Neural cell (in vitro differentiated cells): Measurements from ENCODE around the gene ACTN2. TPM values are rescaled to one million over a fixed set of nuclear protein-coding genes. Genes with fewer than 3 reads are reported as not detected.

Experiments used
- H2AFZ ChIP-seq: fragments of 200-600, 300-800 bp; sonication (generic), shearing (Covaris generic); 2 replicates; pipeline ENCODE4 v1.6.0; 2014; ENCODE audit warnings: low read depth, mild to moderate bottlenecking, antibody characterized with exemption, low read length, moderate library complexity
- H3F3A ChIP-seq: fragments of 200-600 bp; shearing (Covaris generic); 2 replicates; pipeline ENCODE4 v1.6.1; 2016; ENCODE audit warnings: mild to moderate bottlenecking, moderate library complexity, mixed read lengths, antibody characterized with exemption, low read length; ENCODE audit not compliant: insufficient read depth, poor library complexity, severe bottlenecking
- H3K27ac ChIP-seq: fragments of 200-600, 300-800 bp; sonication (generic), shearing (Covaris generic); 2 replicates; pipeline ENCODE4 v1.5.1; 2014; ENCODE audit warnings: mild to moderate bottlenecking, low read length, moderate library complexity
- H3K27me3 ChIP-seq: fragments of 300-800, 200-600 bp; sonication (generic), shearing (Covaris generic); 2 replicates; pipeline ENCODE4 v1.6.0; 2014; ENCODE audit warnings: mild to moderate bottlenecking, low read depth, low read length, moderate library complexity; ENCODE audit not compliant: insufficient read depth
- H3K36me3 ChIP-seq: fragments of 300-800, 200-600 bp; sonication (generic), shearing (Covaris generic); 2 replicates; pipeline ENCODE4 v1.5.1; 2014; ENCODE audit warnings: mild to moderate bottlenecking, antibody characterized with exemption, low read length, moderate library complexity; ENCODE audit not compliant: insufficient read depth
- H3K4me2 ChIP-seq: fragments of 300-800, 200-600 bp; sonication (generic), shearing (Covaris generic); 2 replicates; pipeline ENCODE4 v1.6.0; 2014; ENCODE audit warnings: mild to moderate bottlenecking, low read length
- H3K4me3 ChIP-seq: fragments of 300-800, 200-600 bp; sonication (generic), shearing (Covaris generic); 2 replicates; pipeline ENCODE4 v1.5.1; 2014; ENCODE audit warnings: mild to moderate bottlenecking, low read length, moderate library complexity
- H3K79me2 ChIP-seq: fragments of 200-600 bp; shearing (Covaris generic); replicated peaks from 2 replicates; pipeline ENCODE4 v1.6.0; 2014; ENCODE audit warnings: mild to moderate bottlenecking, low read length, moderate library complexity; ENCODE audit not compliant: insufficient read depth
- H3K9ac ChIP-seq: fragments of 300-800, 200-600 bp; sonication (generic), shearing (Covaris generic); 2 replicates; pipeline ENCODE4 v1.6.1; 2016; ENCODE audit warnings: mild to moderate bottlenecking, low read length, mixed read lengths
- H3K9me2 ChIP-seq: fragments of 200-600 bp; shearing (Covaris generic); 2 replicates; pipeline ENCODE4 v1.6.1; 2016; ENCODE audit warnings: mild to moderate bottlenecking, low read length, mixed read lengths; ENCODE audit not compliant: insufficient read depth
- H3K9me3 ChIP-seq: fragments of 200-600, 300-800 bp; sonication (generic), shearing (Covaris generic); 2 replicates; pipeline ENCODE4 v1.6.1; 2016; ENCODE audit warnings: mild to moderate bottlenecking, mixed run types, low read length, moderate library complexity, mixed read lengths
- H4K20me1 ChIP-seq: fragments of 200-600 bp; shearing (Covaris generic); 2 replicates; pipeline ENCODE4 v1.6.1; 2016; ENCODE audit warnings: mild to moderate bottlenecking, mixed run types; ENCODE audit not compliant: insufficient read depth
- EP300 ChIP-seq: fragments of 450-650 bp; conservative IDR thresholded peaks from 2 replicates; pipeline ENCODE4 v1.6.1; 2014; ENCODE audit warnings: antibody characterized with exemption, mild to moderate bottlenecking, moderate library complexity; ENCODE audit not compliant: poor library complexity, severe bottlenecking
- EZH2 ChIP-seq: fragments of 200-600, 300-800 bp; shearing (Covaris generic), sonication (generic); IDR thresholded peaks from 2 replicates; pipeline ENCODE4 v1.6.1; 2014; ENCODE audit warnings: antibody characterized with exemption, low read length, borderline replicate concordance, mild to moderate bottlenecking; ENCODE audit not compliant: insufficient read depth, poor library complexity, severe bottlenecking
- MXI1 ChIP-seq: fragments of 450-650 bp; conservative IDR thresholded peaks from 2 replicates; pipeline ENCODE4 v1.6.1; 2014; ENCODE audit warnings: antibody characterized with exemption, mild to moderate bottlenecking; ENCODE audit not compliant: poor library complexity, severe bottlenecking
- POLR2AphosphoS5 ChIP-seq: IDR thresholded peaks from 2 replicates; pipeline ENCODE4 v1.6.1; 2012
- RAD21 ChIP-seq: fragments of 450-650 bp; conservative IDR thresholded peaks from 2 replicates; pipeline ENCODE4 v1.6.1; 2014; ENCODE audit warnings: antibody characterized with exemption, mild to moderate bottlenecking, moderate library complexity
- SMC3 ChIP-seq: fragments of 450-650 bp; conservative IDR thresholded peaks from 2 replicates; pipeline ENCODE4 v1.6.1; 2014; ENCODE audit warnings: antibody characterized with exemption, mild to moderate bottlenecking, moderate library complexity; ENCODE audit not compliant: poor library complexity
- TAF1 ChIP-seq: IDR thresholded peaks from 2 replicates; pipeline ENCODE4 v1.6.1; 2012; ENCODE audit warnings: low read depth
- polyA plus RNA-seq: library from polyadenylated mRNA; depleted of rRNA; stranded (reverse); fragments of >200 nt; gene quantifications from 2 replicates; pipeline ENCODE4 v1.2.3, GENCODE V29; 2014
- TF ChIP-seq, protein P1 (sequence below): fragments of 450-650 bp; IDR thresholded peaks from 2 replicates; pipeline ENCODE4 v1.5.1; 2014; ENCODE audit warnings: antibody characterized with exemption, mild to moderate bottlenecking, moderate library complexity; ENCODE audit not compliant: poor library complexity, severe bottlenecking
- TF ChIP-seq, protein P2 (sequence below): IDR thresholded peaks from 2 replicates; pipeline ENCODE4 v1.6.1; 2012; ENCODE audit warnings: borderline replicate concordance

ACTN2 gene
- polyA plus RNA-seq, 1 donor from 2014 or later = 6.1 TPM

DNA sequence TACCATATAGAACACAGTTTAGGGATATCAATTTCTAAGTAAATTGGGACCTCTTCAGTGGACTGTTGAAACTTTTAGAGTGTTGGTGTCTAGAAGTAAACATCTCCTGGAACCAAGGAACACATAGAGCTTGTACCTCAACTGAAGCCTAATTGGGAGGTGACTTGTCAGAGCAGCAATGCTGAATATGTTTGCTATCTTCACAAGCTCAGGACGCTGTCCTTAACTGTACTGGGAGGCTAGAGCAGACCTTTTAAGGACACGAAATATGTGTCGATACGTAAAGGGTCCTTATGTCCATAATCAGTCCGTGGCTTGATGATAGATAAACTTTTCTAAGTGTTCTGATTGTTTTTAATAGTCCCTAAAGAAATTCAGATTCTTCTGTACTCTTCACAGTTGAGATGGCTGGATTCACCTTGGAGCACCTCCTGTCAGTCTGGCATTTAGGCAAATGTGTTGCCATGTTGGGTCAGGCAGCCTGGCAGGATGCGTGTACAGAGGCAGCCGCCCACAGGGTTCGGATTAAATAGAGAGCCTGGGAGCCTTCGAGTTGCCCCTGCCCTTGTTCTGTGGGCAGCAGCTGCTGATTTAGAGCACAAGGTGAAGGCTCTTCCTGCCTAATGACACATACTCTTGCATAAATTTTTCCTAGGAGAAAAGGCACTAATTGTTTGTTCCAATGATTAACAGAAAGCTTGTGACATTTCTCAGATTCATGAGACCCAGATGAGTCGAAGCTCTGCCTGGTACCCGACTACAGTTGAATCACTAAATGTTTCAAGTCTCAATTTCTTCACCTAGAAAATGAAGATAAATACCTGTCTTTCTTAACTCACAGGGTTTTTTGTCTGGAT, 3.6 kb downstream of the ACTN2 start:
- H4K20me1 ChIP-seq = no peaks in the 10 kb centered on the region
- no peak overlapping the region for H3K9ac ChIP-seq
- peaks cover 16% of the 10 kb centered on the region for H3K27me3 ChIP-seq
- H3K9me3 ChIP-seq = no peaks in the 10 kb centered on the region
- no peak overlapping the region for H3K4me2 ChIP-seq
- H3K9me2 ChIP-seq = no peaks in the 10 kb centered on the region
- TF ChIP-seq, protein P1, sequence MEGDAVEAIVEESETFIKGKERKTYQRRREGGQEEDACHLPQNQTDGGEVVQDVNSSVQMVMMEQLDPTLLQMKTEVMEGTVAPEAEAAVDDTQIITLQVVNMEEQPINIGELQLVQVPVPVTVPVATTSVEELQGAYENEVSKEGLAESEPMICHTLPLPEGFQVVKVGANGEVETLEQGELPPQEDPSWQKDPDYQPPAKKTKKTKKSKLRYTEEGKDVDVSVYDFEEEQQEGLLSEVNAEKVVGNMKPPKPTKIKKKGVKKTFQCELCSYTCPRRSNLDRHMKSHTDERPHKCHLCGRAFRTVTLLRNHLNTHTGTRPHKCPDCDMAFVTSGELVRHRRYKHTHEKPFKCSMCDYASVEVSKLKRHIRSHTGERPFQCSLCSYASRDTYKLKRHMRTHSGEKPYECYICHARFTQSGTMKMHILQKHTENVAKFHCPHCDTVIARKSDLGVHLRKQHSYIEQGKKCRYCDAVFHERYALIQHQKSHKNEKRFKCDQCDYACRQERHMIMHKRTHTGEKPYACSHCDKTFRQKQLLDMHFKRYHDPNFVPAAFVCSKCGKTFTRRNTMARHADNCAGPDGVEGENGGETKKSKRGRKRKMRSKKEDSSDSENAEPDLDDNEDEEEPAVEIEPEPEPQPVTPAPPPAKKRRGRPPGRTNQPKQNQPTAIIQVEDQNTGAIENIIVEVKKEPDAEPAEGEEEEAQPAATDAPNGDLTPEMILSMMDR = no peak
- no peak for TF ChIP-seq TAF1
- no peak for TF ChIP-seq EZH2
- TF ChIP-seq MXI1 = no peak
- TF ChIP-seq SMC3 = no peak
- TF ChIP-seq POLR2AphosphoS5 = no peak
- H3K4me3 ChIP-seq = no peak overlapping the region
- H3K27ac ChIP-seq = no peak overlapping the region
- no peaks in the 10 kb centered on the region for H3K79me2 ChIP-seq
- no peak overlapping the region for H2AFZ ChIP-seq
- H3K36me3 ChIP-seq = no peaks in the 10 kb centered on the region
- H3F3A ChIP-seq = peaks cover 5% of the 10 kb centered on the region

DNA sequence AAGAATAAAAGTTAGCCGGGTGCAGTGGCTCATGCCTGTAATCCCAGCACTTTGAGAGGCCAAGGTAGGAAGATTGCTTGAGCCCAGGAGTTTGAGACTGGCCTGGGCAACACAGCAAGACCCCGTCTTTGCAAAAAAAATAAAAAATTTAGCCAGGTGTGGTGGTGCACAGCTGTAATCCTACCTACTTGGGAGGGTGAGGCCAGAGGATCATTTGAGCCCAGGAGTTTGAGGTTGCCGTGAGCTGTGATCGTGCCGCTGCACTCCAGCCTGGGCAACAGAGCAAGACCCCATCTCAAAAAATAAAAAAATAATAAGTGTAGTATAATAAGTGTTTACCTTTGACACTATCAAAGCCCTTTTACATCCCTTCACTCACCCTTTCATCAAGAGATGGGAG, 5.0 kb downstream of the ACTN2 start:
- H4K20me1 ChIP-seq = no peaks in the 10 kb centered on the region
- H3K27me3 ChIP-seq = peaks cover 13% of the 10 kb centered on the region
- no peaks in the 10 kb centered on the region for H3K9me2 ChIP-seq
- H3K36me3 ChIP-seq = no peaks in the 10 kb centered on the region
- H3K79me2 ChIP-seq = no peaks in the 10 kb centered on the region
- no peak overlapping the region for H3K27ac ChIP-seq
- no peak for TF ChIP-seq POLR2AphosphoS5
- TF ChIP-seq, protein P2, sequence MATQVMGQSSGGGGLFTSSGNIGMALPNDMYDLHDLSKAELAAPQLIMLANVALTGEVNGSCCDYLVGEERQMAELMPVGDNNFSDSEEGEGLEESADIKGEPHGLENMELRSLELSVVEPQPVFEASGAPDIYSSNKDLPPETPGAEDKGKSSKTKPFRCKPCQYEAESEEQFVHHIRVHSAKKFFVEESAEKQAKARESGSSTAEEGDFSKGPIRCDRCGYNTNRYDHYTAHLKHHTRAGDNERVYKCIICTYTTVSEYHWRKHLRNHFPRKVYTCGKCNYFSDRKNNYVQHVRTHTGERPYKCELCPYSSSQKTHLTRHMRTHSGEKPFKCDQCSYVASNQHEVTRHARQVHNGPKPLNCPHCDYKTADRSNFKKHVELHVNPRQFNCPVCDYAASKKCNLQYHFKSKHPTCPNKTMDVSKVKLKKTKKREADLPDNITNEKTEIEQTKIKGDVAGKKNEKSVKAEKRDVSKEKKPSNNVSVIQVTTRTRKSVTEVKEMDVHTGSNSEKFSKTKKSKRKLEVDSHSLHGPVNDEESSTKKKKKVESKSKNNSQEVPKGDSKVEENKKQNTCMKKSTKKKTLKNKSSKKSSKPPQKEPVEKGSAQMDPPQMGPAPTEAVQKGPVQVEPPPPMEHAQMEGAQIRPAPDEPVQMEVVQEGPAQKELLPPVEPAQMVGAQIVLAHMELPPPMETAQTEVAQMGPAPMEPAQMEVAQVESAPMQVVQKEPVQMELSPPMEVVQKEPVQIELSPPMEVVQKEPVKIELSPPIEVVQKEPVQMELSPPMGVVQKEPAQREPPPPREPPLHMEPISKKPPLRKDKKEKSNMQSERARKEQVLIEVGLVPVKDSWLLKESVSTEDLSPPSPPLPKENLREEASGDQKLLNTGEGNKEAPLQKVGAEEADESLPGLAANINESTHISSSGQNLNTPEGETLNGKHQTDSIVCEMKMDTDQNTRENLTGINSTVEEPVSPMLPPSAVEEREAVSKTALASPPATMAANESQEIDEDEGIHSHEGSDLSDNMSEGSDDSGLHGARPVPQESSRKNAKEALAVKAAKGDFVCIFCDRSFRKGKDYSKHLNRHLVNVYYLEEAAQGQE = no peak
- TF ChIP-seq EP300 = no peak
- no peak for TF ChIP-seq MXI1
- no peak for TF ChIP-seq EZH2
- TF ChIP-seq SMC3 = no peak
- TF ChIP-seq TAF1 = no peak
- TF ChIP-seq RAD21 = no peak
- TF ChIP-seq, protein P1 = no peak
- H3K9me3 ChIP-seq = no peaks in the 10 kb centered on the region
- H2AFZ ChIP-seq = no peak overlapping the region
- H3F3A ChIP-seq = no peaks in the 10 kb centered on the region
- no peak overlapping the region for H3K4me3 ChIP-seq
- H3K4me2 ChIP-seq = no peak overlapping the region
- no peak overlapping the region for H3K9ac ChIP-seq
